Spleen (tissue), 7 donors: Measurements from ENCODE around the gene DLG1.

Experiments used
- POLR2A ChIP-seq, 3 donors: fragments of 450-650 bp; IDR thresholded peaks; one replicate each; pipeline ENCODE4 v1.5.1; 2017; ENCODE audit warnings: antibody characterized with exemption in 3 of 3, mild to moderate bottlenecking in 1 of 3
- POLR2AphosphoS5 ChIP-seq, 3 donors: sonication (generic); formaldehyde crosslinking; IDR thresholded peaks; one replicate each; pipeline ENCODE4 v1.5.1; 2017; ENCODE audit warnings: antibody characterized with exemption in 3 of 3
- TF ChIP-seq, protein P1 (sequence below), 11 experiments: fragments of 200-600 bp in 7 of 11; fragments of 450-650 bp in 4 of 11; sonication (generic) in 4 of 11; IDR thresholded peaks in 8 of 11; conservative IDR thresholded peaks in 3 of 11; 1 replicate in 7 of 11; 2 replicates in 4 of 11; pipeline versions ENCODE4 v1.4.0 to v1.8.0; 2016 to 2021; ENCODE audit warnings: antibody characterized with exemption in 11 of 11, inconsistent platforms in 4 of 11, mild to moderate bottlenecking in 1 of 11
- donor health status: DM: no; HTN: no; CAD: no; lungs with moderate emphysema.
- donor health status: DM: no; HTN: no; CAD: no.
- donor health status: DM: no; HTN: no; CAD: no.

- TF ChIP-seq, protein P1, sequence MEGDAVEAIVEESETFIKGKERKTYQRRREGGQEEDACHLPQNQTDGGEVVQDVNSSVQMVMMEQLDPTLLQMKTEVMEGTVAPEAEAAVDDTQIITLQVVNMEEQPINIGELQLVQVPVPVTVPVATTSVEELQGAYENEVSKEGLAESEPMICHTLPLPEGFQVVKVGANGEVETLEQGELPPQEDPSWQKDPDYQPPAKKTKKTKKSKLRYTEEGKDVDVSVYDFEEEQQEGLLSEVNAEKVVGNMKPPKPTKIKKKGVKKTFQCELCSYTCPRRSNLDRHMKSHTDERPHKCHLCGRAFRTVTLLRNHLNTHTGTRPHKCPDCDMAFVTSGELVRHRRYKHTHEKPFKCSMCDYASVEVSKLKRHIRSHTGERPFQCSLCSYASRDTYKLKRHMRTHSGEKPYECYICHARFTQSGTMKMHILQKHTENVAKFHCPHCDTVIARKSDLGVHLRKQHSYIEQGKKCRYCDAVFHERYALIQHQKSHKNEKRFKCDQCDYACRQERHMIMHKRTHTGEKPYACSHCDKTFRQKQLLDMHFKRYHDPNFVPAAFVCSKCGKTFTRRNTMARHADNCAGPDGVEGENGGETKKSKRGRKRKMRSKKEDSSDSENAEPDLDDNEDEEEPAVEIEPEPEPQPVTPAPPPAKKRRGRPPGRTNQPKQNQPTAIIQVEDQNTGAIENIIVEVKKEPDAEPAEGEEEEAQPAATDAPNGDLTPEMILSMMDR (IDR thresholded peaks at IDR 0.05 in 8 of 11, conservative IDR thresholded peaks at IDR 0.05 in 3 of 11): no peak
- TF ChIP-seq POLR2AphosphoS5 (IDR thresholded peaks at IDR 0.05) (no peak), POLR2A (IDR thresholded peaks at IDR 0.05) (no peak)
These were observed 1.9 kb downstream of the DLG1 start for GRCh38 chr3:197296545-197296944.
